Omental fat pad (tissue), 4 donors: ENCODE measurements around the gene NPS. TPM values are rescaled to one million over a fixed set of nuclear protein-coding genes. Genes with fewer than 3 reads are reported as not detected.

Experiments
- ATAC-seq: fragments of 150-250 bp; one replicate; pipeline ENCODE4 v1.9.1; 2016; ENCODE audit warnings: mild to moderate bottlenecking, moderate library complexity; ENCODE audit not compliant: low FRiP score
- DNase-seq: peaks from one replicate; pipeline ENCODE4 v3.0.0-alpha.2; 2019; ENCODE audit warnings: low spot score
- CTCF ChIP-seq, 3 donors: fragments of 450-650 bp; IDR thresholded peaks; one replicate each; pipeline ENCODE4 v1.5.1; 2016 to 2017; ENCODE audit warnings: antibody characterized with exemption in 3 of 3, mild to moderate bottlenecking in 3 of 3, moderate library complexity in 2 of 3
- total RNA-seq, 4 donors: library from RNA; depleted of rRNA; stranded (reverse); fragments of >200 nt; gene quantifications; one replicate each; pipeline ENCODE4 v1.1.0, GENCODE V29; 2016

The NPS gene
- total RNA-seq, 4 donors from 2014 or later, result not detected

GRCh38 chr10:127569210-127569609 is 20.1 kb downstream of the NPS start:
- DNase-seq, result no peak
- TF ChIP-seq CTCF (IDR thresholded peaks at IDR 0.05), result no peak
- ATAC-seq, result no peak

GRCh38 chr10:127570036-127570435 is 20.9 kb downstream of the NPS start:
- no peak for TF ChIP-seq CTCF (IDR thresholded peaks at IDR 0.05)
- ATAC-seq, result no peak
- DNase-seq, result no peak

GRCh38 chr10:127571386-127571785 is 22.3 kb downstream of the NPS start:
- no peak for TF ChIP-seq CTCF (IDR thresholded peaks at IDR 0.05)
- no peak for ATAC-seq

GRCh38 chr10:127576051-127576450 is 26.9 kb downstream of the NPS start:
- DNase-seq, result no peak
- no peak for TF ChIP-seq CTCF (IDR thresholded peaks at IDR 0.05)
- ATAC-seq, result no peak

More at GRCh38 chr10:127571386-127571785, 22.3 kb downstream of the NPS start:
- DNase-seq, result no peak

- ATAC-seq, result no peak
Observed at GRCh38 chr10:127576740-127577161, 27.6 kb downstream of the NPS start.

GRCh38 chr10:127577376-127578258 is 28.5 kb downstream of the NPS start:
- ATAC-seq (no peak), DNase-seq (no peak)
- no peak for TF ChIP-seq CTCF (IDR thresholded peaks at IDR 0.05)

More at GRCh38 chr10:127576740-127577161, 27.6 kb downstream of the NPS start:
- no peak for DNase-seq
- TF ChIP-seq CTCF (IDR thresholded peaks at IDR 0.05), result no peak
